Spleen (tissue), 11 donors: Measurements from ENCODE around the gene GGT7. TPM values are rescaled to one million over a fixed set of nuclear protein-coding genes. Genes with fewer than 3 reads are reported as not detected.

Experiments used
- DNase-seq: peaks from one replicate; pipeline ENCODE4 v3.0.0-alpha.2; 2020
- H3K27ac ChIP-seq, 8 donors: fragments of 200-600 bp; sonication (generic) in 7 of 8; 1 replicate in 4 of 8; 2 replicates in 4 of 8; pipeline versions ENCODE4 v1.5.0 to v1.8.0; 2016 to 2021; ENCODE audit warnings: inconsistent platforms in 4 of 8, mild to moderate bottlenecking in 4 of 8, moderate library complexity in 1 of 8
- H3K27me3 ChIP-seq, 7 donors: fragments of 200-600 bp; sonication (generic) in 6 of 7; replicated peaks in 1 of 7; 1 replicate in 4 of 7; 2 replicates in 3 of 7; pipeline versions ENCODE4 v1.5.0 to v1.8.0; 2016 to 2021; ENCODE audit warnings: inconsistent platforms in 3 of 7, mild to moderate bottlenecking in 1 of 7
- H3K36me3 ChIP-seq, 6 donors: fragments of 200-600 bp; sonication (generic) in 5 of 6; 1 replicate in 4 of 6; 2 replicates in 2 of 6; pipeline versions ENCODE4 v1.5.0 to v1.8.0; 2016 to 2021; ENCODE audit warnings: inconsistent platforms in 2 of 6
- H3K4me1 ChIP-seq, 6 donors: fragments of 200-600 bp; sonication (generic) in 5 of 6; 1 replicate in 3 of 6; 2 replicates in 3 of 6; pipeline versions ENCODE4 v1.5.0 to v1.8.0; 2016 to 2021; ENCODE audit warnings: inconsistent platforms in 3 of 6
- H3K4me3 ChIP-seq, 8 donors: fragments of 200-600 bp; sonication (generic) in 7 of 8; 1 replicate in 4 of 8; 2 replicates in 4 of 8; pipeline versions ENCODE4 v1.5.0 to v1.8.0; 2016 to 2021; ENCODE audit warnings: inconsistent platforms in 4 of 8, mild to moderate bottlenecking in 4 of 8, moderate library complexity in 2 of 8
- H3K9me3 ChIP-seq, 8 donors: fragments of 200-600 bp; sonication (generic) in 7 of 8; 1 replicate in 4 of 8; 2 replicates in 4 of 8; pipeline versions ENCODE4 v1.5.0 to v1.8.0; 2016 to 2021; ENCODE audit warnings: inconsistent platforms in 4 of 8
- CTCF ChIP-seq, 11 experiments: fragments of 200-600 bp in 7 of 11; fragments of 450-650 bp in 4 of 11; sonication (generic) in 4 of 11; IDR thresholded peaks in 8 of 11; conservative IDR thresholded peaks in 3 of 11; 1 replicate in 7 of 11; 2 replicates in 4 of 11; pipeline versions ENCODE4 v1.4.0 to v1.8.0; 2016 to 2021; ENCODE audit warnings: antibody characterized with exemption in 11 of 11, inconsistent platforms in 4 of 11, mild to moderate bottlenecking in 1 of 11
- POLR2A ChIP-seq, 3 donors: fragments of 450-650 bp; IDR thresholded peaks; one replicate each; pipeline ENCODE4 v1.5.1; 2017; ENCODE audit warnings: antibody characterized with exemption in 3 of 3, mild to moderate bottlenecking in 1 of 3
- POLR2AphosphoS5 ChIP-seq, 3 donors: sonication (generic); formaldehyde crosslinking; IDR thresholded peaks; one replicate each; pipeline ENCODE4 v1.5.1; 2017; ENCODE audit warnings: antibody characterized with exemption in 3 of 3
- WGBS, 5 donors: extraction: QIAGEN DNeasy Blood & Tissue Kit in 3 of 5; methylation state at CpG; one replicate each; pipeline versions ENCODE4 v1.1.5 to v1.1.7; 2013 to 2018; 5-methylcytosine and 5-hydroxymethylcytosine counted together
- intact Hi-C: fragments of 100-400 bp; cut with DNase I; formaldehyde crosslinking; loops from one replicate; pipeline ENCODE4 v1.15.0; 2023; ENCODE audit warnings: low total_unique reads
- polyA plus RNA-seq, 3 donors: library from polyadenylated mRNA; stranded (reverse); fragments of 200-250 nt; gene quantifications; one replicate each; pipeline ENCODE4 v1.2.1, GENCODE V29; 2013
- total RNA-seq, 7 donors: library from RNA; depleted of rRNA in 3 of 7; stranded (reverse); fragments of >200 nt in 3 of 7; fragmentation: NEBNext Ultra II Directional in 4 of 7; extraction: Animal tissue kit (Norgen Biotek cat#: 25700) in 4 of 7; gene quantifications; one replicate each; pipeline versions ENCODE4 v1.1.0 to v1.2.1, GENCODE V29; 2016 to 2021
- donor health status: healthy with polysubstance abuse.
- donor health status: DM: no; HTN: no; CAD: no; lungs with moderate emphysema.
- donor health status: DM: no; HTN: no; CAD: no.
- donor health status: Bipolar disorder and iron deficiency.
- donor health status: healthy.
- donor health status: DM: no; HTN: no; CAD: no.
- donor health status: DM: yes; HTN: yes; CAD: no.

Gene GGT7
- total and polyA plus RNA-seq, 10 donors, result 4.3 to 22.1 (median 11.6) TPM

- H3K36me3 ChIP-seq, result peaks cover 0 to 29% (median 13%) of the 10 kb centered on the region in 6 donors
- TF ChIP-seq CTCF (IDR thresholded peaks at IDR 0.05 in 8 of 11, conservative IDR thresholded peaks at IDR 0.05 in 3 of 11), result no peak
- TF ChIP-seq POLR2A (IDR thresholded peaks at IDR 0.05), result no peak
- WGBS, 5 donors, result 85 to 97% (median 95%) methylated on average over 6 of the region's 6 CpGs
- H3K9me3 ChIP-seq, result no peaks in the 10 kb centered on the region
- intact Hi-C loops, result no loop called here
- H3K27me3 ChIP-seq, result no peaks in the 10 kb centered on the region
- H3K4me1 ChIP-seq, result peaks cover 6 to 39% (median 13%) of the 10 kb centered on the region in 6 donors
- H3K27ac ChIP-seq, result no peak overlapping the region
- DNase-seq, result no peak
- no peak overlapping the region for H3K4me3 ChIP-seq
Observed at GRCh38 chr20:34880215-34880850, 7.7 kb upstream of the GGT7 start.

DNA sequence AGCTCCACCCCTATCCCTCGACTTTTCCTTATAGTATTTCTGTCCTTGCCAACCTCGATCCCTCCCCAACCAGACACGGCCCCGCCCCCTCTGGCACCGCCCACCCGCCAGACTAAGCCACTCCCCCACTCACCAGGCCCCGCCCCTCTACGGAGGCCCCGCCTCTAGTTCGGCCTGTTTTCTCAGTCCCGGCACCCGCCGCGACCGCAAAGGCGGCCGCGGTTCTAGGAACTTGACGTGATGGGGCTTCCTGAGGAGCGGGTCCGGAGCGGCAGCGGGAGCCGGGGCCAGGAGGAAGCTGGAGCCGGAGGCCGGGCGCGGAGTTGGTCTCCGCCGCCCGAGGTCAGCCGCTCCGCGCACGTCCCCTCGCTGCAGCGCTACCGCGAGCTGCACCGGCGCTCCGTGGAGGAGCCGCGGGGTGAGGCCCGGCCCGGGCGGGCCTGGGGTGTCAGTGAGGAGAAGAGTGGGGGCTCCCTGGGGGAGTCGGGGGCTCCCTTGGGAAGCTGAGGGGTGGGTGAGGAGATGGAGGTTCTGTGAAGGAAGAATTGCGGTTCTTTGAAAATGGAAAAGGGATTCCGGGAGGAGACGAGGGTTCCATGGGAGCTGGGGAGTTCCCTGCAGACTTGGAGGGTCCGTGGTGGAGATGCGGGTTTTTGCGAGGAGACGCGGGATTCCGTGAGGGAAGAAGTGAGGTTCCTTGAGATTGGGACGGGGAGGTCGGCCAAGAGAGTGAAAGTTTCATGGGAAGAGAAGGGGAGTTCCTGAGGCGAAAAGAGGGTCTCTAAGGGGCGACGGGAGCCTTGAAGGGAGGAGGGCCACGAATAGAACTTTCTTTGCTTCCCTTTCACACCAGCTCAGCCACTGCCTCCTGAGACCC lies 4.0 kb upstream of the GGT7 start, which contains the start of gene ACSS2:
Gene ACSS2 (plus strand): TSS at position 207 of the 877 bp plus-strand sequence. CDS start 34 bp downstream, at position 241.
- Histone ChIP-seq H3K27me3 (no peaks in the 10 kb centered on the region), H3K27ac (peak within 1 kb of the TSS; percentile 22 to 95 (median 84)), H3K9me3 (no peaks in the 10 kb centered on the region), H3K36me3 (no peaks in the 10 kb centered on the region), H3K4me1 (peaks cover 19 to 76% (median 48%) of the 10 kb centered on the region in 6 donors), H3K4me3 (peak within 1 kb of the TSS; percentile 41 to 86 (median 70))
- peak in 2 of 3 donors; percentile 25 to 46 for TF ChIP-seq POLR2A (IDR thresholded peaks at IDR 0.05)
- peak; percentile 71 to 90 (median 89) for TF ChIP-seq POLR2AphosphoS5 (IDR thresholded peaks at IDR 0.05)
- peak in 2 of 11 experiments; percentile 24 to 41 for TF ChIP-seq CTCF (IDR thresholded peaks at IDR 0.05 in 8 of 11, conservative IDR thresholded peaks at IDR 0.05 in 3 of 11)
- intact Hi-C loops, result no loop called here
- DNase-seq, result peak; percentile 98
- 1 to 3% (median 2%) methylated on average over 44 to 63 of the region's 63 CpGs for WGBS, 5 donors

DNA sequence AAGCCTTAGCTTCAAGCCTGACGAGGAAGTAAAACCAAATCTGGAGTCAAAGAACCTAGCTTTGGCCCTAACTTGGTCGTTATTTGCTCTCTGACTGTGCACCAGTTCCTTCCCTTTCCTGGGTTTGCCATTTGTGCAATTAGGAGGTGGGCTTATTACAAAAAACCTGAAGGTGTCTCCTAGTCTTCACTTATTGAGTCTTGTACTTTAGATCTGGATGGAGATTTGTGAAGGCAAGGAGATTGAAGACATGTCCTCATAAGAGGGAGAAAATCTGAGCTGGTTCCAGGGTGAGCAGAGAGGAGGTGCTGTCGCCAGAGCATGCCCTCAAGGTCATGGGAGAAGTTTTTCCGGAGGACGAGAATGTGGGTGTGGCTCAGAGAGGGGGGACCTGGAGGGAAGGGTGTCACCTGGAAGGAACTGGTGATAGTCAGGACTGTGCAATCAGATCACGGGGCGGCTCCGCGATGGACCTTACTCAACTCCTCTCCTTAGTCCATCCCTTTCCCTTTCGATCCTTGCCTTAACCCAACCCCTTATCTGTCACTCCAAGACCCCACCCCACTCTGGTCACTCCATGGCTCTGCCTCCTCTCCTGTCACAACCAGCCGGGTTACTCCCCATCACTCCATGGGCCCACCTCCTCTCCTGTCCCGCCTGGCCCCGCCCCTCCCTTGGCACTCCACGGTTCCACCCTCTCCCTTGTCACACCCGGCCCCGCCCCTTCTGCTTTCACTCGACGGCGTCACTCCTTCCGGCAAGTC lies 3.2 kb upstream of the GGT7 start:
- H3K36me3 ChIP-seq, result no peaks in the 10 kb centered on the region
- intact Hi-C loops, result no loop called here
- WGBS, 5 donors, result 3 to 8% (median 5%) methylated on average over 20 of the region's 20 CpGs
- no peak for DNase-seq
- no peaks in the 10 kb centered on the region for H3K9me3 ChIP-seq
- no peak for TF ChIP-seq POLR2A (IDR thresholded peaks at IDR 0.05)
- TF ChIP-seq POLR2AphosphoS5 (IDR thresholded peaks at IDR 0.05), result no peak
- peak in 4 of 11 experiments; percentile 8 to 14 (median 12) for TF ChIP-seq CTCF (IDR thresholded peaks at IDR 0.05 in 8 of 11, conservative IDR thresholded peaks at IDR 0.05 in 3 of 11)
- H3K27ac ChIP-seq, result peak overlapping the region; percentile 5 to 95 (median 84)
- peak overlapping the region; percentile 41 to 86 (median 70) for H3K4me3 ChIP-seq
- no peaks in the 10 kb centered on the region for H3K27me3 ChIP-seq
- peaks cover 19 to 83% (median 53%) of the 10 kb centered on the region in 6 donors for H3K4me1 ChIP-seq
